ENCODE measurements around the gene C1orf50. TPM values are rescaled to one million over a fixed set of nuclear protein-coding genes. Genes with fewer than 3 reads are reported as not detected.
"Not testable (repeated sequence)": the region's sequence is repeated elsewhere in the genome, so short reads cannot be mapped to it uniquely, and the experiment has no call there.

The C1orf50 gene
- total RNA-seq, result 1 to 10 TPM; 4.7 to 5.2 TPM

DNA sequence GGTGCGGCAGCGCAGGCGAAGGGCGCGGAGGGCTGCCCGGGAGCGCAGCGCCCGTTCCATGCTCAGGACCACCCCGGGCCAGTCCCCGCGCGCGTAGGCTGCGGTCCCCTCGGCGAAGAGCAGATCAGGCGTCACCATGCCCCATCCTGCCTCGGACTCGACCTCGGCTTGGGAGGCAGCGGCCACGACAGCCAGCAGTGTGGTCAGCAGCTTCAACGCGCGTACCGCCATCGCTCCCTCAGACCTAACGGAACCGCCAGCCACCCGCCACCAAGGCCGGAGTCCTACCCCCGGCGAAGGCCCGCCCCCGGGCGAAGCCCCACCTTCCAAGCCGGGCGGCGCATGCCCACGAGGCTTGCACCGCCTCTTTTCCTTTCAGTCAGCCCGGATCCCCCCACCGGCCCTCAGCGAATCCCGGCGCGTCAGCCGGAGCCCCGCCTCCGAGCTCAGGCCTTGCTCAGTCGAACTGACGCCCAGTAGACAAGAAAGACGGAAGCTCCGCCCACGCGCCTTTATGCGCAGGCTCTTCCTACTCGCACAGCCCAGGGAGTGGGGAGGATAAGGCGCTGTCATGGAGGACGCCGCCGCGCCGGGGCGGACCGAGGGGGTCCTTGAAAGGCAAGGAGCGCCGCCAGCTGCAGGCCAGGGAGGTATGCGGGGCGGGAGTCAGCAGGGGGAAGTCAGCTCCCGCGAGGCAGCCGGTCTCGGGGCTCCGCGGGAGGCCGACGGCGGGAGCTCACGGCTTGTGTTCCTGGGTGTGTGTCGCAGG, at the start of gene C1orf50, which contains the start of gene P3H1:
Gene C1orf50 (plus strand): TSS at position 509 of the 769 bp plus-strand sequence. CDS start 63 bp downstream, at position 572.
Gene P3H1 (minus strand): TSS at position 288 of the 769 bp plus-strand sequence. CDS start 57 bp downstream, at position 231.
- peak within 1 kb of the TSS; percentile 91 for H3K27ac Mint-ChIP-seq
- CTCF ChIA-PET, result interaction anchor here (0.6 to 4.6 kb wide), 18 partner anchors 10 to 481 kb away, joined by 3 to 41 read pairs (median 5); partner anchors contain the start of gene ZNF691
- H3K9me3 Mint-ChIP-seq, result no peaks in the 10 kb centered on the region
- intact Hi-C loops (cut with micrococcal nuclease), result no loop called here
- POLR2A ChIA-PET, result interaction anchor here (0.7 to 2.3 kb wide), 23 partner anchors 13 to 405 kb away, joined by 3 to 21 read pairs (median 5); partner anchors contain the start of genes CFAP57, EBNA1BP2, ERMAP and PPIH
- ATAC-seq (peak; percentile 95), DNase-seq (peak; percentile 100)
- H3K4me3 Mint-ChIP-seq, result no peak within 1 kb of the TSS
- H3K4me1 Mint-ChIP-seq (ENCODE audit: low read depth), result peaks cover 26% of the 10 kb centered on the region
- TF ChIP-seq, protein P1, sequence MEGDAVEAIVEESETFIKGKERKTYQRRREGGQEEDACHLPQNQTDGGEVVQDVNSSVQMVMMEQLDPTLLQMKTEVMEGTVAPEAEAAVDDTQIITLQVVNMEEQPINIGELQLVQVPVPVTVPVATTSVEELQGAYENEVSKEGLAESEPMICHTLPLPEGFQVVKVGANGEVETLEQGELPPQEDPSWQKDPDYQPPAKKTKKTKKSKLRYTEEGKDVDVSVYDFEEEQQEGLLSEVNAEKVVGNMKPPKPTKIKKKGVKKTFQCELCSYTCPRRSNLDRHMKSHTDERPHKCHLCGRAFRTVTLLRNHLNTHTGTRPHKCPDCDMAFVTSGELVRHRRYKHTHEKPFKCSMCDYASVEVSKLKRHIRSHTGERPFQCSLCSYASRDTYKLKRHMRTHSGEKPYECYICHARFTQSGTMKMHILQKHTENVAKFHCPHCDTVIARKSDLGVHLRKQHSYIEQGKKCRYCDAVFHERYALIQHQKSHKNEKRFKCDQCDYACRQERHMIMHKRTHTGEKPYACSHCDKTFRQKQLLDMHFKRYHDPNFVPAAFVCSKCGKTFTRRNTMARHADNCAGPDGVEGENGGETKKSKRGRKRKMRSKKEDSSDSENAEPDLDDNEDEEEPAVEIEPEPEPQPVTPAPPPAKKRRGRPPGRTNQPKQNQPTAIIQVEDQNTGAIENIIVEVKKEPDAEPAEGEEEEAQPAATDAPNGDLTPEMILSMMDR (IDR thresholded peaks at IDR 0.05), result no peak
- H3K36me3 Mint-ChIP-seq (ENCODE audit: low read depth), result peaks cover 15% of the 10 kb centered on the region
- no peaks in the 10 kb centered on the region for H3K27me3 Mint-ChIP-seq

DNA sequence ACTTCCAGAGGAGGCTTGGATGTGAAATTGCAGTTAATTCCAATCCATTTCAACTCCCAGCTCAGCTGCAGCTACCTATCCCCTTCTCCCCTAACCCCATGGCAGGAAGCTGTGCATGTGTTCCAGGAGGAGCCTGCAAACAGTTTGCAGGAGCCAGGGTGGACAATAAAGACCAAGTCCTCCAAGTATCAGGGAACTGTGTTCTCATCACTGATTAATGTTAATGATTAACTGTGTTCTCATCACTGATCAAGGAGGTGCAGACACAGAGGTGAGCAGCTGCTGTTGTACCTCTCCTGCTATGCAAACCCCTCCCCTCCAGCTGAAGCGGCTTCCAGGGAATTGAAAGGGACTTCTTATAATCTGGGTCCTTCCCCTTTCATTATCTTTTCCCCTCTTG, 46.2 kb upstream of the C1orf50 start:
- no peaks in the 10 kb centered on the region for H3K9me3 Mint-ChIP-seq
- peaks cover 16% of the 10 kb centered on the region for H3K36me3 Mint-ChIP-seq (ENCODE audit: low read depth)
- ATAC-seq, result no peak

DNA sequence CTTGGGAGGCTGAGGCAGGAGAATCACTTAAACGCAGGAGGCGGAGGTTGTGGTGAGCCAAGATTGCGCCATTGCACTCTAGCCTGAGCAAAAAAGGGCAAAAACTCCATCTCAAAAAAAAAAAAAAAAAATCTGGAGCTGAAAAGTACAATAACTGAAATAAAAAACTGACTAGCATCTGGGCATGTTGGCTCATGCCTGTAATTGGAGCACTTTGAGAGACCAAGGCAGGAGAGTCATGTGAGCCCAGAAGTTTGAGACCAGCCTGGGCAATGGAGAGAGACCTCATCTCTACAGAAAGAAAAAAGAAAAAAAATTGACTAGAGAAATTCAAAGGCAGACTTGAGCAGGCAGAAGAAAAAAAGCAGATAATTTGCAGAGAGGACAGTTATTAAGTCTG, 45.1 kb upstream of the C1orf50 start:
- Mint-ChIP-seq H3K4me1 (ENCODE audit: low read depth) (peaks cover 7% of the 10 kb centered on the region), H3K4me3 (no peak overlapping the region), H3K27ac (no peak overlapping the region), H3K36me3 (ENCODE audit: low read depth) (peaks cover 8% of the 10 kb centered on the region), H3K9me3 (no peaks in the 10 kb centered on the region), H3K27me3 (no peaks in the 10 kb centered on the region)
- ChIA-PET POLR2A (no interaction called here), CTCF (interaction anchor here (1.0 kb wide), 1 partner anchor 191 kb away, joined by 3 read pairs; no protein-coding TSS in a partner anchor)
- ATAC-seq, result no peak
- no peak for DNase-seq
- TF ChIP-seq, protein P1 (IDR thresholded peaks at IDR 0.05), result no peak
- intact Hi-C loops (cut with micrococcal nuclease), result no loop called here

More for the DNA sequence above, 46.2 kb upstream of the C1orf50 start:
- no peak overlapping the region for H3K27ac Mint-ChIP-seq
- POLR2A ChIA-PET, result no interaction called here
- no peak for DNase-seq
- CTCF ChIA-PET, result interaction anchor here (1.0 kb wide), 1 partner anchor 192 kb away, joined by 3 read pairs; no protein-coding TSS in a partner anchor
- no peak overlapping the region for H3K4me3 Mint-ChIP-seq
- H3K27me3 Mint-ChIP-seq, result no peaks in the 10 kb centered on the region
- intact Hi-C loops (cut with micrococcal nuclease), result no loop called here
- TF ChIP-seq, protein P1 (IDR thresholded peaks at IDR 0.05), result no peak
- peaks cover 7% of the 10 kb centered on the region for H3K4me1 Mint-ChIP-seq (ENCODE audit: low read depth)

DNA sequence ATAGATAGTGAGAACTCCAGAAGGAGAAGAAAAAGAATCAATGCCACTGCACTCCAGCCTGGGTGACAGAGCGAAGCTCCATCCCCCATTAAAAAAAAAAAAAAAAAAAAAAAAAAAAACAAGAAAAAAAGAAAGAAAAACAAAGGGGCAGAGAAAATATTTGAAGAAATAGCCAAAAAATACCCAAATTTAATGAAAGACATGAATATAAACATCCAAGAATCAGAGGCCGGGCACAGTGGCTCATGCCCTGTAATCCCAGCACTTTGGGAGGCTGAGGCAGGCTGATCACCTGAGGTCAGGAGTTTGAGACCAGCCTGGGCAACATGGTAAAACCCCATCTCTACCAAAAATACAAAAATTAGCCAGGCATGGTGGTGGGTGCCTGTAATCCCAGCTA, 44.6 kb upstream of the C1orf50 start:
- ATAC-seq; H3K36me3 Mint-ChIP-seq (ENCODE audit: low read depth); POLR2A ChIA-PET: not testable (repeated sequence)

DNA sequence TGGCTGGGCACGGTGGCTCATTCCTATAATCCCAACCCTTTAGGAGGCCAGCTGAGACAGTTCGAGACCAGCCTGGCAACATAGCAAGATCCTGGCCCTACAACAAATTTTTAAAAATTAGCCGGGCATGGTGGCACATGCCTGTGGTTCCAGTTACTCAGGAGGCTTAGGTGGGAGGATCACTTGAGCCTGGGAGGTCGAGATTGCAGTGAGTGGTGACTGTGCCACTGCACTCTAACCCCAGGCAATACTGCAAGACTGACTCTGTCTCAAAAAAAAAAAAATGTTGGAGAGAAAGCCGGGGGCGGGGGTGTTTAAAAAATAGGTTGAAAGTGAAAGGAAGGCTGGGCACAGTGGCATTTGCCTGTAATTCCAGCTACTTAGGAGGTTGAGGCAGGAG, 43.5 kb upstream of the C1orf50 start:
- H3K9me3 Mint-ChIP-seq, result no peaks in the 10 kb centered on the region
- CTCF ChIA-PET, result interaction anchor here (0.6 kb wide), 1 partner anchor 234 kb away, joined by 3 read pairs; no protein-coding TSS in a partner anchor
- no peak overlapping the region for H3K27ac Mint-ChIP-seq
- POLR2A ChIA-PET, result interaction anchor here (0.7 kb wide), 1 partner anchor 126 kb away, joined by 3 read pairs; no protein-coding TSS in a partner anchor
- TF ChIP-seq, protein P1 (IDR thresholded peaks at IDR 0.05), result no peak
- no peaks in the 10 kb centered on the region for H3K27me3 Mint-ChIP-seq
- intact Hi-C loops (cut with micrococcal nuclease), result no loop called here
- no peak for DNase-seq
- no peaks in the 10 kb centered on the region for H3K36me3 Mint-ChIP-seq (ENCODE audit: low read depth)
- no peak for ATAC-seq
- H3K4me3 Mint-ChIP-seq, result no peak overlapping the region
- H3K4me1 Mint-ChIP-seq (ENCODE audit: low read depth), result peaks cover 7% of the 10 kb centered on the region

More for the DNA sequence above, 44.6 kb upstream of the C1orf50 start:
- H3K27ac Mint-ChIP-seq; intact Hi-C loops (cut with micrococcal nuclease); H3K4me1 Mint-ChIP-seq (ENCODE audit: low read depth); H3K9me3 Mint-ChIP-seq; DNase-seq; H3K4me3 Mint-ChIP-seq; H3K27me3 Mint-ChIP-seq; CTCF ChIA-PET: not testable (repeated sequence)

DNA sequence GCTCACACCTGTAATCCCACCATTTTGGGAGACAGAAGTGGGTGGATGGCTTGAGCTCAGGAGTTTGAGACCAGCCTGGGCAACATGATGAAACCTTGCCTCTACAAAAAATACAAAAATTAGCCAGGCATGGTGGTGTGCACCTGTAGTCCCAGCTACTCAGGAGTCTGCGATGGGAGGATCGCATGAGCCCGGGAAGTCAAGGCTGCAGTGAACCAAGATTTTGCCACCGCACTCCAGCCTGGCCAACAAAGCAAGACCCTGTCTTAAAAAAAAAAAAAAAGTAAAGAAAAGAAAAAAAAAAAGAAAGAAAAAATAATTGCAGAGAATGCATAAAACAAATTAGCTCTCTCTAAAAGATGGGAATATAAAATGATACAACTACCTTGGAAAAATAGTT, 41.2 kb upstream of the C1orf50 start:
- ATAC-seq; H3K36me3 Mint-ChIP-seq (ENCODE audit: low read depth); H3K4me3 Mint-ChIP-seq; intact Hi-C loops (cut with micrococcal nuclease); H3K9me3 Mint-ChIP-seq; H3K27ac Mint-ChIP-seq; POLR2A ChIA-PET; H3K4me1 Mint-ChIP-seq (ENCODE audit: low read depth); H3K27me3 Mint-ChIP-seq; DNase-seq: not testable (repeated sequence)
- CTCF ChIA-PET, result interaction anchor here (1.1 kb wide), 1 partner anchor 147 kb away, joined by 4 read pairs; no protein-coding TSS in a partner anchor
